ENCODE measurements around the gene GPR146. TPM values are rescaled to one million over a fixed set of nuclear protein-coding genes. Genes with fewer than 3 reads are reported as not detected.

GPR146 gene
- total RNA-seq, 1 experiment from 2014 or later = 0.95 TPM

DNA sequence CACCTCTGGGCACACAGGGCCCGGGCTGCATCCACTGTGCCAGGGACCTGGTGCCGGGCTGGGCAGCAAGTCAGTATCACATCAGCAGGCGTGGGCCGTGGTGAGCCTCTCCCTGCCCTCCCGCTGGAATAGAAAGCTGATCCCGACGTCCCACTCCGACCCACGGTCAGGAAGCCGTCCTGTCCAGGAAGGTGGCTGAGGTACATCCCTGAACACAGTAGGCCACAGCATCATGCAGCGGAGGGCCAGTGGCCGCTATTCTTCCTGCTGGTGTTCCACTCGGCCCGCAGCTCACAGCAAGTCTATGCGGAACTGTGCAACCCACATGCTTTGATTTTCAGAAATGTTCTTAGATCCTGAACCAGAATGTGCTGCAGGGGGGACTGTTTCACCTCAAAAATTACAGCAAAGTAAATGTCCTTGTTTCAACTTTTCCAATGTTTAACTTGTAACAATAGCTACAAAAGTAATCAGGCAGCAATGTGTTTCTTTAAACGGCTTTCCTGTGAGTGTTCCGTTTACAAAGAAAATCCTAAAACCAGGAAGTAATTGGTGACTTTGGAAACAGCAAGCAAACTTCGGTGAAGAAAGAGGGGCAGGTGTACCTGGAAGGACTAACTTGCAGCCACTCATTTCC lies 676 bp upstream of the GPR146 start:
- Histone ChIP-seq H3K27me3 (replicated peaks; ENCODE audit: insufficient read depth, low read depth, low read length, poor library complexity) (no peaks in the 10 kb centered on the region), H3K4me1 (ENCODE audit: insufficient read depth, low read length, poor library complexity, severe bottlenecking) (peaks cover 29% of the 10 kb centered on the region), H3K27ac (ENCODE audit: low read depth, low read length, poor library complexity, severe bottlenecking) (peak overlapping the region; percentile 90), H3K4me3 (ENCODE audit: low read depth, low read length, poor library complexity, severe bottlenecking) (peak overlapping the region; percentile 27), H3K36me3 (ENCODE audit: insufficient read depth, low read length, poor library complexity, severe bottlenecking) (no peaks in the 10 kb centered on the region), H3K9me3 (ENCODE audit: low read depth, low read length, poor library complexity, severe bottlenecking) (no peaks in the 10 kb centered on the region)
- TSS peak; percentile 93 for BruUV-seq (replicated peaks)
- intact Hi-C loops (cut with micrococcal nuclease; ENCODE audit: unreplicated experiment) = no loop called here
- TF ChIP-seq, protein P1, sequence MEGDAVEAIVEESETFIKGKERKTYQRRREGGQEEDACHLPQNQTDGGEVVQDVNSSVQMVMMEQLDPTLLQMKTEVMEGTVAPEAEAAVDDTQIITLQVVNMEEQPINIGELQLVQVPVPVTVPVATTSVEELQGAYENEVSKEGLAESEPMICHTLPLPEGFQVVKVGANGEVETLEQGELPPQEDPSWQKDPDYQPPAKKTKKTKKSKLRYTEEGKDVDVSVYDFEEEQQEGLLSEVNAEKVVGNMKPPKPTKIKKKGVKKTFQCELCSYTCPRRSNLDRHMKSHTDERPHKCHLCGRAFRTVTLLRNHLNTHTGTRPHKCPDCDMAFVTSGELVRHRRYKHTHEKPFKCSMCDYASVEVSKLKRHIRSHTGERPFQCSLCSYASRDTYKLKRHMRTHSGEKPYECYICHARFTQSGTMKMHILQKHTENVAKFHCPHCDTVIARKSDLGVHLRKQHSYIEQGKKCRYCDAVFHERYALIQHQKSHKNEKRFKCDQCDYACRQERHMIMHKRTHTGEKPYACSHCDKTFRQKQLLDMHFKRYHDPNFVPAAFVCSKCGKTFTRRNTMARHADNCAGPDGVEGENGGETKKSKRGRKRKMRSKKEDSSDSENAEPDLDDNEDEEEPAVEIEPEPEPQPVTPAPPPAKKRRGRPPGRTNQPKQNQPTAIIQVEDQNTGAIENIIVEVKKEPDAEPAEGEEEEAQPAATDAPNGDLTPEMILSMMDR (conservative IDR thresholded peaks at IDR 0.05; ENCODE audit: low read depth, low read length) = no peak
- no peak for TF ChIP-seq EZH2 (IDR thresholded peaks at IDR 0.05; ENCODE audit: borderline replicate concordance, low read depth, low read length, poor library complexity, severe bottlenecking)
- POLR2A ChIA-PET (ENCODE audit: low non-redundant PET) = interaction anchor here (0.6 kb wide), 1 partner anchor 168 kb away, joined by 7 read pairs; no protein-coding TSS in a partner anchor
- peak; percentile 19 for DNase-seq (ENCODE audit: low spot score)
- CTCF ChIA-PET = interaction anchor here (1.7 kb wide), 1 partner anchor 22 kb away, joined by 7 read pairs; no protein-coding TSS in a partner anchor

DNA sequence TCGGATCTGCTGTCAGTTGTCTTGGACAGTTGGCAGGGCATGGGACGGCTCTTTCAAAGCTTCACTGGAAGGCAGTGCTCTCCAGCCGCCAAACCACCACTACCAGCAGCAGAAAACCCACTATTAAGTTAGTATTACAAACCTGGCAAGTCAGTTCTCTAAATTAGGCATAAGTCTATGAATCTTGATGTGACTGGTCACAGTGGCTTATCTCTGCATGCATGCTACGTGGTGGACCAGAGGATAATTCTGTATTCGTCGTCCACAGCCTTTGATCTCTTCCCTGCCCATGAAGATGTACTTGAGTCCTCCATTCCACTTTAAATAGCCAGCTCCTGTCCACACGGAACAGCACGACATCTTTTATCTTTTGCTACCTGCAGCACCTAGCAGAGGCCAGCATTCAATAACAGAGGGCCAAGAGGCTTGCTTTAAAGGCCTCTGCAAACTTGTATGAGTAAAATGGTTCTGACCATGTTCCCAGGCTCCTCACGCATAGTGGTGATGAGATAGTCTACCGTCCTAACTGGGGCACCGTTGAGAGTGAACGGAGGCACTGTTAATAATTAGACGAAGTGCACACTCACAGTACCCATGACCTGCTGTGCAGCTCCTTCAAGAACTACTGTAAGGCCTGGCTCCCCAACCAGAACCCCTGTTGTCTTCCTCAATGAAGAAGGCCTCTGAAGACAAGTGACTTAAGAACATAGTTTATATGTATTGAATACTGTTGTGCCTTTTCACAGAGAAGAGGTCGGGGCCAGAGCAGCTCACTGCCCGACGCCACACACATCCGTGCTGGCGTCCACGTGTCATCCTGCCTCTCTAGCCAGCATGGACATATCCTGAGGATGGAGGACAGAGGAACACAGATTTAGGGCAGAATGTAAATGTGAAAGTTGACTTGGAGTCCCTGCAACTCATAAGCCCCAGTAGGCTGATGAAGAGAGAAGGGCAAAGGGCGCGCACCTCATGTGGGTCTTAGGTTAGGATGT lies 1.0 kb downstream of the GPR146 start:
- Histone ChIP-seq H3K4me3 (ENCODE audit: low read depth, low read length, poor library complexity, severe bottlenecking) (peak overlapping the region; percentile 60), H3K4me1 (ENCODE audit: insufficient read depth, low read length, poor library complexity, severe bottlenecking) (peaks cover 29% of the 10 kb centered on the region), H3K27me3 (replicated peaks; ENCODE audit: insufficient read depth, low read depth, low read length, poor library complexity) (no peaks in the 10 kb centered on the region), H3K9me3 (ENCODE audit: low read depth, low read length, poor library complexity, severe bottlenecking) (no peaks in the 10 kb centered on the region), H3K36me3 (ENCODE audit: insufficient read depth, low read length, poor library complexity, severe bottlenecking) (no peaks in the 10 kb centered on the region), H3K27ac (ENCODE audit: low read depth, low read length, poor library complexity, severe bottlenecking) (no peak overlapping the region)
- BruUV-seq (replicated peaks) = no TSS peak
- TF ChIP-seq, protein P1 (conservative IDR thresholded peaks at IDR 0.05; ENCODE audit: low read depth, low read length) = no peak
- no peak for TF ChIP-seq EZH2 (IDR thresholded peaks at IDR 0.05; ENCODE audit: borderline replicate concordance, low read depth, low read length, poor library complexity, severe bottlenecking)
- ChIA-PET CTCF (interaction anchor here (1.7 kb wide), 1 partner anchor 20 kb away, joined by 7 read pairs; no protein-coding TSS in a partner anchor), POLR2A (ENCODE audit: low non-redundant PET) (no interaction called here)
- no peak for DNase-seq (ENCODE audit: low spot score)
- intact Hi-C loops (cut with micrococcal nuclease; ENCODE audit: unreplicated experiment) = no loop called here

DNA sequence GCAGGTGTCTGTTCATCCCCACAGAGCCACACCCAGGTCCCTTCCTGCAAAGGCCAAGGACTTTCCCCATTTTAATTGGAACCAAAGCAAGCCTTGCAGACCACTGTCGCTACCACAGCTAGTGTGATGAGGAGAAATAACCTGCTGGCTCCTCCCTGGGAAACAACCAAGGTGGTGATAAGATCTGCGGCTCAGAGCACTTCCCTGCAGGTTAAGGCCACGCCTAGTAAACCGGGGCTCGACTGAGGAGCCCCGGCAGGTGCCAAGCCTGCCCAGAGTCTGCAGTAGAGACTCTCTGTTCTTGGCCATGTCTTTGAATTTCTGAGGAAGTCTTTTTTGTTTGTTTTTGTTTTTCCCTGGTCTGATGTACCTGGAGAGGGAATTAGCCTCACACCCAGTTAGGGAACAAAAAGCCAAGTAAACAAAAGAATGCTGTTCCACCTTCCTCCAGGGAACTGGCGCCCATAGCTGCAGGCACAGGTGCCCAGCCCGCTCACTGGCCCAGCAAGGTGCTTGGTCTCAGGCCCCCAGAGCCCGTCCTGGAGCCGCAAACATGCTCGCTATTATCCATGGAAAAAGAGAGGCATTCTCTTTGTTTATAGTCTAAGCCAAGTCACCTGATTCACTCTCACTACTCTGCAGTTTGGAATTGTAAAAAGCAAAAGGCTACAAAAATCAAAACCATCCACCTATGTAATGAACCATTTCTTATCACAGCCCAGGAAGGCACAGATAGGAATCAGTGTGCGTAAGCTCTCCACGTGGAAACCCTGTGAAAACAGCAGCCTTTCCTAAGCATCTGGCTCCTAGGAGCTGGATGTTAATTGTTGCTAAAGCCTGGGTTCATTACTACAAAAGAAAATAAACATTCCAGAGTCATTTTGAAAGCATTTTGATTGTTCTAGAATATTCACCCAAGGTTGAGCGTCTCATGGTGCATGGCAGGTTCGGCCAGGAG lies 2.7 kb downstream of the GPR146 start:
- Histone ChIP-seq H3K36me3 (ENCODE audit: insufficient read depth, low read length, poor library complexity, severe bottlenecking) (no peaks in the 10 kb centered on the region), H3K4me3 (ENCODE audit: low read depth, low read length, poor library complexity, severe bottlenecking) (no peak overlapping the region), H3K27ac (ENCODE audit: low read depth, low read length, poor library complexity, severe bottlenecking) (no peak overlapping the region), H3K4me1 (ENCODE audit: insufficient read depth, low read length, poor library complexity, severe bottlenecking) (peaks cover 23% of the 10 kb centered on the region), H3K9me3 (ENCODE audit: low read depth, low read length, poor library complexity, severe bottlenecking) (no peaks in the 10 kb centered on the region), H3K27me3 (replicated peaks; ENCODE audit: insufficient read depth, low read depth, low read length, poor library complexity) (no peaks in the 10 kb centered on the region)
- intact Hi-C loops (cut with micrococcal nuclease; ENCODE audit: unreplicated experiment) = no loop called here
- TF ChIP-seq, protein P1 (conservative IDR thresholded peaks at IDR 0.05; ENCODE audit: low read depth, low read length) = no peak
- no peak for DNase-seq (ENCODE audit: low spot score)
- no TSS peak for BruUV-seq (replicated peaks)
- ChIA-PET CTCF (no interaction called here), POLR2A (ENCODE audit: low non-redundant PET) (no interaction called here)

All from A673 (cell line).